WERI-Rb-1 (cell line): Measurements from ENCODE around the gene EMILIN2.

Experiments used
- DNase-seq: peaks from one replicate; pipeline ENCODE4 v3.0.0-alpha.2; 2020
- H3K27ac ChIP-seq: fragments of 250-450 bp; sonication (Bioruptor Pico); 2 replicates; pipeline ENCODE4 v1.5.1; 2020; ENCODE audit warnings: mild to moderate bottlenecking, moderate library complexity
- H3K27me3 ChIP-seq: fragments of 250-450 bp; sonication (Bioruptor Pico); 2 replicates; pipeline ENCODE4 v1.5.1; 2021; ENCODE audit warnings: mild to moderate bottlenecking, low read depth, moderate library complexity; ENCODE audit not compliant: insufficient read depth, severe bottlenecking
- H3K36me3 ChIP-seq: fragments of 250-450 bp; sonication (Bioruptor Pico); 2 replicates; pipeline ENCODE4 v1.5.1; 2020; ENCODE audit warnings: mild to moderate bottlenecking, moderate library complexity
- H3K4me3 ChIP-seq: 2 replicates; pipeline ENCODE4 v1.5.1; 2011; ENCODE audit warnings: low read depth, mild to moderate bottlenecking, control low read depth, low read length
- H3K9me3 ChIP-seq: fragments of 250-450 bp; sonication (Bioruptor Pico); 2 replicates; pipeline ENCODE4 v1.5.1; 2021; ENCODE audit warnings: mild to moderate bottlenecking, moderate library complexity; ENCODE audit not compliant: severe bottlenecking
- CTCF ChIP-seq: IDR thresholded peaks from 2 replicates; pipeline ENCODE4 v1.5.1; 2011; ENCODE audit warnings: low read depth, mild to moderate bottlenecking, control low read depth, inconsistent platforms, low read length

The EMILIN2 gene

GRCh38 chr18:2811416-2811815 is 35.4 kb upstream of the EMILIN2 start:
- TF ChIP-seq CTCF: no peak
- Histone ChIP-seq H3K27ac (no peak overlapping the region), H3K27me3 (no peaks in the 10 kb centered on the region), H3K36me3 (no peaks in the 10 kb centered on the region), H3K4me3 (no peak overlapping the region), H3K9me3 (peaks cover 4% of the 10 kb centered on the region)
- DNase-seq: no peak

GRCh38 chr18:2814928-2815327 is 31.9 kb upstream of the EMILIN2 start:
- Histone ChIP-seq H3K36me3 (no peaks in the 10 kb centered on the region), H3K4me3 (no peak overlapping the region), H3K9me3 (no peaks in the 10 kb centered on the region), H3K27me3 (no peaks in the 10 kb centered on the region), H3K27ac (no peak overlapping the region)
- DNase-seq: no peak
- no peak for TF ChIP-seq CTCF

GRCh38 chr18:2818281-2818680 is 28.5 kb upstream of the EMILIN2 start:
- TF ChIP-seq CTCF: no peak
- no peak overlapping the region for H3K4me3 ChIP-seq
- DNase-seq: no peak

GRCh38 chr18:2821695-2822094 is 25.1 kb upstream of the EMILIN2 start:
- H3K4me3 ChIP-seq: no peak overlapping the region
- no peak for DNase-seq
- no peaks in the 10 kb centered on the region for H3K27me3 ChIP-seq
- H3K27ac ChIP-seq: no peak overlapping the region
- H3K9me3 ChIP-seq: peaks cover 2% of the 10 kb centered on the region
- TF ChIP-seq CTCF: no peak
- H3K36me3 ChIP-seq: no peaks in the 10 kb centered on the region

More at GRCh38 chr18:2818281-2818680, 28.5 kb upstream of the EMILIN2 start:
- Histone ChIP-seq H3K9me3 (no peaks in the 10 kb centered on the region), H3K27me3 (no peaks in the 10 kb centered on the region), H3K36me3 (no peaks in the 10 kb centered on the region), H3K27ac (no peak overlapping the region)

- DNase-seq: no peak
- Histone ChIP-seq H3K4me3 (no peak overlapping the region), H3K9me3 (peaks cover 2% of the 10 kb centered on the region), H3K36me3 (no peaks in the 10 kb centered on the region), H3K27me3 (no peaks in the 10 kb centered on the region), H3K27ac (no peak overlapping the region)
- TF ChIP-seq CTCF: no peak
Observed at GRCh38 chr18:2822213-2822921, 24.4 kb upstream of the EMILIN2 start.

GRCh38 chr18:2823202-2823601 is 23.6 kb upstream of the EMILIN2 start:
- Histone ChIP-seq H3K9me3 (peaks cover 2% of the 10 kb centered on the region), H3K27ac (no peak overlapping the region), H3K27me3 (no peaks in the 10 kb centered on the region), H3K36me3 (no peaks in the 10 kb centered on the region), H3K4me3 (no peak overlapping the region)
- TF ChIP-seq CTCF: no peak
- no peak for DNase-seq
